WTC11 (cell line): Measurements from ENCODE around the gene TRIM9. TPM values are rescaled to one million over a fixed set of nuclear protein-coding genes. Genes with fewer than 3 reads are reported as not detected.

Source experiments
- ATAC-seq: fragments of 200-7000 bp; cut with Tn5 transposase; 2 replicates; pipeline ENCODE4 v1.10.0; 2021; ENCODE audit warnings: mild to moderate bottlenecking, moderate library complexity
- CTCF ChIA-PET: fragments of 300-600 bp; sonication (Branson Sonifier 250); formaldehyde crosslinking; loops from one replicate; lab custom pipeline; 2021; ENCODE audit warnings: antibody characterized with exemption; lab: Charles Lee
- POLR2A ChIA-PET: fragments of 350-600 bp; sonication (Branson Sonifier 250); formaldehyde crosslinking; loops from one replicate; lab custom pipeline; 2021; ENCODE audit warnings: antibody characterized with exemption; lab: Charles Lee
- DNase-seq: peaks from one replicate; pipeline ENCODE4 v3.0.0; 2021; ENCODE audit warnings: low spot score
- H3K27ac Mint-ChIP-seq: 2 replicates; pipeline ENCODE4 v1.8.0; 2021; ENCODE audit warnings: mixed read lengths
- H3K27me3 Mint-ChIP-seq: 2 replicates; pipeline ENCODE4 v1.8.0; 2021; ENCODE audit warnings: low read depth, mild to moderate bottlenecking, moderate library complexity, mixed read lengths
- H3K36me3 Mint-ChIP-seq: 2 replicates; pipeline ENCODE4 v1.8.0; 2021; ENCODE audit warnings: mixed read lengths
- H3K4me1 Mint-ChIP-seq: 2 replicates; pipeline ENCODE4 v1.8.0; 2022; ENCODE audit warnings: mixed read lengths
- H3K4me3 Mint-ChIP-seq: 2 replicates; pipeline ENCODE4 v1.8.0; 2021; ENCODE audit warnings: mild to moderate bottlenecking, moderate library complexity, mixed read lengths
- H3K9me3 Mint-ChIP-seq: 2 replicates; pipeline ENCODE4 v1.8.0; 2021; ENCODE audit warnings: mixed read lengths
- ATF1 ChIP-seq: sonication (generic); formaldehyde crosslinking; IDR thresholded peaks from 2 replicates; pipeline ENCODE4 v1.8.1; 2023; ENCODE audit warnings: mild to moderate bottlenecking, moderate library complexity, missing genetic modification reagents
- CREM ChIP-seq: sonication (generic); formaldehyde crosslinking; IDR thresholded peaks from 2 replicates; pipeline ENCODE4 v1.8.1; 2022; ENCODE audit warnings: mild to moderate bottlenecking, missing genetic modification reagents, moderate library complexity
- E2F4 ChIP-seq: sonication (generic); formaldehyde crosslinking; IDR thresholded peaks from 2 replicates; pipeline ENCODE4 v1.8.1; 2022; ENCODE audit warnings: low read depth, mild to moderate bottlenecking, moderate library complexity, missing genetic modification reagents, borderline replicate concordance
- ELF4 ChIP-seq: sonication (generic); formaldehyde crosslinking; IDR thresholded peaks from 2 replicates; pipeline ENCODE4 v1.8.1; 2022; ENCODE audit warnings: low read depth, mild to moderate bottlenecking, moderate library complexity, missing genetic modification reagents
- GABPB1 ChIP-seq: sonication (generic); formaldehyde crosslinking; IDR thresholded peaks from 2 replicates; pipeline ENCODE4 v1.8.1; 2023; ENCODE audit warnings: mild to moderate bottlenecking, missing genetic modification reagents
- GRHL2 ChIP-seq: fragments of 250-450 bp; sonication (Bioruptor Pico); IDR thresholded peaks from 2 replicates; pipeline ENCODE4 v1.8.0; 2022; ENCODE audit warnings: mild to moderate bottlenecking, moderate library complexity; ENCODE audit not compliant: insufficient replicate concordance, severe bottlenecking
- GTF2I ChIP-seq: fragments of 250-450 bp; sonication (Bioruptor Pico); conservative IDR thresholded peaks from 2 replicates; pipeline ENCODE4 v1.4.0; 2021; ENCODE audit warnings: mild to moderate bottlenecking
- NFATC4 ChIP-seq: fragments of 250-450 bp; sonication (Bioruptor Pico); IDR thresholded peaks from 2 replicates; pipeline ENCODE4 v1.9.0; 2021; ENCODE audit warnings: mild to moderate bottlenecking
- NR2C2 ChIP-seq: sonication (generic); formaldehyde crosslinking; IDR thresholded peaks from 2 replicates; pipeline ENCODE4 v1.8.0; 2022; ENCODE audit warnings: mild to moderate bottlenecking, missing genetic modification reagents
- PREB ChIP-seq: sonication (generic); formaldehyde crosslinking; IDR thresholded peaks from 2 replicates; pipeline ENCODE4 v1.8.1; 2022; ENCODE audit warnings: mild to moderate bottlenecking, missing genetic modification reagents, moderate library complexity, borderline replicate concordance
- ZBTB21 ChIP-seq: sonication (generic); formaldehyde crosslinking; IDR thresholded peaks from 2 replicates; pipeline ENCODE4 v1.8.1; 2023; ENCODE audit warnings: mild to moderate bottlenecking, missing genetic modification reagents, borderline replicate concordance
- ZNF263 ChIP-seq: sonication (generic); formaldehyde crosslinking; IDR thresholded peaks from 2 replicates; pipeline ENCODE4 v1.8.1; 2022; ENCODE audit warnings: low read depth, mild to moderate bottlenecking, moderate library complexity, missing genetic modification reagents
- ZNF425 ChIP-seq: fragments of 250-450 bp; sonication (Bioruptor Pico); conservative IDR thresholded peaks from 2 replicates; pipeline ENCODE4 v1.9.0; 2021; ENCODE audit warnings: mild to moderate bottlenecking
- ZNF532 ChIP-seq: fragments of 250-450 bp; sonication (Bioruptor Pico); IDR thresholded peaks from 2 replicates; pipeline ENCODE4 v1.9.0; 2021; ENCODE audit warnings: mild to moderate bottlenecking, borderline replicate concordance
- ZSCAN18 ChIP-seq: fragments of 250-450 bp; sonication (Bioruptor Pico); IDR thresholded peaks from 2 replicates; pipeline ENCODE4 v2.1.2; 2022; ENCODE audit warnings: mild to moderate bottlenecking, moderate library complexity
- total RNA-seq: library from RNA; stranded (reverse); gene quantifications from 3 replicates; pipeline ENCODE4 v1.2.3, GENCODE V29; 2021
- TF ChIP-seq, protein P1 (sequence below): sonication (generic); formaldehyde crosslinking; conservative IDR thresholded peaks from 2 replicates; pipeline ENCODE4 v1.8.1; 2023; ENCODE audit warnings: mild to moderate bottlenecking, low read depth, missing genetic modification reagents, moderate library complexity
- TF ChIP-seq, protein P2 (sequence below): sonication (generic); formaldehyde crosslinking; IDR thresholded peaks from 2 replicates; pipeline ENCODE4 v1.8.1; 2023; ENCODE audit warnings: mild to moderate bottlenecking, moderate library complexity, missing genetic modification reagents

Gene TRIM9
- total RNA-seq, 1 experiment from 2014 or later = 4.0 TPM

GRCh38 chr14:51041108-51041531 lies 53.8 kb downstream of the TRIM9 start:
- DNase-seq = no peak
- Mint-ChIP-seq H3K4me3 (no peak overlapping the region), H3K4me1 (peaks cover 33% of the 10 kb centered on the region)
- TF ChIP-seq PREB (CRISPR knock-in tag) (no peak), GABPB1 (CRISPR knock-in tag) (no peak), ZNF263 (CRISPR knock-in tag) (no peak), NFATC4 (CRISPR knock-in tag) (no peak), ZNF532 (CRISPR knock-in tag) (no peak), GRHL2 (no peak), ZNF425 (CRISPR knock-in tag) (no peak), ZBTB21 (CRISPR knock-in tag) (no peak), ELF4 (CRISPR knock-in tag) (no peak)
- TF ChIP-seq, protein P1, sequence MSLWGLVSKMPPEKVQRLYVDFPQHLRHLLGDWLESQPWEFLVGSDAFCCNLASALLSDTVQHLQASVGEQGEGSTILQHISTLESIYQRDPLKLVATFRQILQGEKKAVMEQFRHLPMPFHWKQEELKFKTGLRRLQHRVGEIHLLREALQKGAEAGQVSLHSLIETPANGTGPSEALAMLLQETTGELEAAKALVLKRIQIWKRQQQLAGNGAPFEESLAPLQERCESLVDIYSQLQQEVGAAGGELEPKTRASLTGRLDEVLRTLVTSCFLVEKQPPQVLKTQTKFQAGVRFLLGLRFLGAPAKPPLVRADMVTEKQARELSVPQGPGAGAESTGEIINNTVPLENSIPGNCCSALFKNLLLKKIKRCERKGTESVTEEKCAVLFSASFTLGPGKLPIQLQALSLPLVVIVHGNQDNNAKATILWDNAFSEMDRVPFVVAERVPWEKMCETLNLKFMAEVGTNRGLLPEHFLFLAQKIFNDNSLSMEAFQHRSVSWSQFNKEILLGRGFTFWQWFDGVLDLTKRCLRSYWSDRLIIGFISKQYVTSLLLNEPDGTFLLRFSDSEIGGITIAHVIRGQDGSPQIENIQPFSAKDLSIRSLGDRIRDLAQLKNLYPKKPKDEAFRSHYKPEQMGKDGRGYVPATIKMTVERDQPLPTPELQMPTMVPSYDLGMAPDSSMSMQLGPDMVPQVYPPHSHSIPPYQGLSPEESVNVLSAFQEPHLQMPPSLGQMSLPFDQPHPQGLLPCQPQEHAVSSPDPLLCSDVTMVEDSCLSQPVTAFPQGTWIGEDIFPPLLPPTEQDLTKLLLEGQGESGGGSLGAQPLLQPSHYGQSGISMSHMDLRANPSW (CRISPR knock-in tag) = no peak
- TF ChIP-seq, all 79 proteins: peak for 0
- POLR2A ChIA-PET = no interaction called here
- ATAC-seq = peak; percentile 46; the same call in 1 of the 2 replicates
- no peaks in the 10 kb centered on the region for H3K27me3 Mint-ChIP-seq
- no peaks in the 10 kb centered on the region for H3K9me3 Mint-ChIP-seq
- 0 out of 2 replicates have a peak overlapping the region, but pooled peaks have one; percentile 35 for H3K27ac Mint-ChIP-seq
- CTCF ChIA-PET = no interaction called here
- no peaks in the 10 kb centered on the region for H3K36me3 Mint-ChIP-seq

DNA sequence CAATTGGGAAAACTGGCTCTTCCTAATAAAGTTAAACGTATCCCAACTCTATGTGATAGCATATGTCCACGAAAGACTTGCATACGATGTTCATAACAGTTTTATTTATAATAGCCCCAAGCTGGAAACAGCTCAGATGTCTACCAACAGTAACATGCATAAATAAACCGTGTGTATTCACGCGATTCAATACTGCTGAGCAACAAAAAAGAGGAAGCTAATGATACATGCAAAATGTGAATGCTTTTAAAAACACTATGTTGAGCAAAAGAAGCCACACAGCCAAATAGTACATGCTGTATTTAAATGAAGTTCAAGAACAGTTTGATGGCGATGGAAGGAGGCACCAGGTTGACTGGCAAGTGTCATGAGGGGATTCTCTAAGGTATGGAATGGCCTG lies 55.7 kb downstream of the TRIM9 start:
- ChIA-PET CTCF (interaction anchor here (0.6 kb wide), 1 partner anchor 180 kb away, joined by 3 read pairs; no protein-coding TSS in a partner anchor), POLR2A (no interaction called here)
- Mint-ChIP-seq H3K27me3 (no peaks in the 10 kb centered on the region), H3K36me3 (no peaks in the 10 kb centered on the region), H3K4me3 (no peak overlapping the region), H3K9me3 (no peaks in the 10 kb centered on the region), H3K27ac (no peak overlapping the region), H3K4me1 (peaks cover 36% of the 10 kb centered on the region)
- no peak for ATAC-seq
- no peak for DNase-seq
- TF ChIP-seq NR2C2 (no peak), ZSCAN18 (no peak), ATF1 (no peak), E2F4 (no peak), GTF2I (no peak), CREM (CRISPR knock-in tag) (no peak)
- TF ChIP-seq, protein P2, sequence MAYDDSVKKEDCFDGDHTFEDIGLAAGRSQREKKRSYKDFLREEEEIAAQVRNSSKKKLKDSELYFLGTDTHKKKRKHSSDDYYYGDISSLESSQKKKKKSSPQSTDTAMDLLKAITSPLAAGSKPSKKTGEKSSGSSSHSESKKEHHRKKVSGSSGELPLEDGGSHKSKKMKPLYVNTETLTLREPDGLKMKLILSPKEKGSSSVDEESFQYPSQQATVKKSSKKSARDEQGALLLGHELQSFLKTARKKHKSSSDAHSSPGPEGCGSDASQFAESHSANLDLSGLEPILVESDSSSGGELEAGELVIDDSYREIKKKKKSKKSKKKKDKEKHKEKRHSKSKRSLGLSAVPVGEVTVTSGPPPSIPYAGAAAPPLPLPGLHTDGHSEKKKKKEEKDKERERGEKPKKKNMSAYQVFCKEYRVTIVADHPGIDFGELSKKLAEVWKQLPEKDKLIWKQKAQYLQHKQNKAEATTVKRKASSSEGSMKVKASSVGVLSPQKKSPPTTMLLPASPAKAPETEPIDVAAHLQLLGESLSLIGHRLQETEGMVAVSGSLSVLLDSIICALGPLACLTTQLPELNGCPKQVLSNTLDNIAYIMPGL (CRISPR knock-in tag) = no peak
